HEK293 (cell line): Measurements from ENCODE around the gene CORO7.
A peak's percentile ranks its signal among the peaks of the same experiment; 100 is the strongest.

ENCODE experiments used
- ATF2 ChIP-seq: fragments of 450-650 bp; formaldehyde crosslinking; IDR thresholded peaks from 2 replicates; pipeline ENCODE4 v1.5.1; 2016; ENCODE audit warnings: missing biosample characterization, missing genetic modification characterization, low read depth
- CTCF ChIP-seq: fragments of 450-650 bp; formaldehyde crosslinking; IDR thresholded peaks from 2 replicates; pipeline ENCODE4 v1.5.1; 2016; ENCODE audit warnings: missing biosample characterization, missing genetic modification characterization
- GLI2 ChIP-seq: fragments of 450-650 bp; formaldehyde crosslinking; IDR thresholded peaks from 2 replicates; pipeline ENCODE4; 2017; ENCODE audit warnings: missing biosample characterization, missing genetic modification characterization, low read depth, borderline replicate concordance
- HOXA7 ChIP-seq: sonication (generic); formaldehyde crosslinking; IDR thresholded peaks from 2 replicates; pipeline ENCODE4 v1.8.1; 2022; ENCODE audit warnings: missing genetic modification reagents, borderline replicate concordance
- IKZF3 ChIP-seq: fragments of 450-650 bp; IDR thresholded peaks from 2 replicates; pipeline ENCODE4 v1.5.0; 2018; ENCODE audit warnings: missing biosample characterization, mild to moderate bottlenecking, missing genetic modification characterization, moderate library complexity
- KLF9 ChIP-seq: fragments of 450-650 bp; formaldehyde crosslinking; IDR thresholded peaks from 2 replicates; pipeline ENCODE4 v1.5.1; 2016; ENCODE audit warnings: missing biosample characterization, missing genetic modification characterization, low read depth
- MZF1 ChIP-seq: fragments of 450-650 bp; formaldehyde crosslinking; IDR thresholded peaks from 2 replicates; pipeline ENCODE4 v1.5.1; 2017; ENCODE audit warnings: missing biosample characterization, missing genetic modification characterization, borderline replicate concordance
- SCRT2 ChIP-seq: fragments of 450-650 bp; formaldehyde crosslinking; IDR thresholded peaks from 2 replicates; pipeline ENCODE4 v1.5.1; 2016; ENCODE audit warnings: missing biosample characterization, missing genetic modification characterization
- ZNF169 ChIP-seq: fragments of 450-650 bp; formaldehyde crosslinking; IDR thresholded peaks from 2 replicates; pipeline ENCODE4 v1.5.1; 2016; ENCODE audit warnings: missing biosample characterization, missing genetic modification characterization
- ZNF292 ChIP-seq: fragments of 450-650 bp; formaldehyde crosslinking; IDR thresholded peaks from 2 replicates; pipeline ENCODE4 v1.5.1; 2016; ENCODE audit warnings: low read depth, missing biosample characterization, missing genetic modification characterization, borderline replicate concordance
- ZNF354C ChIP-seq: fragments of 450-650 bp; formaldehyde crosslinking; IDR thresholded peaks from 2 replicates; pipeline ENCODE4 v1.5.1; 2016; ENCODE audit warnings: missing biosample characterization, missing genetic modification characterization, low read depth, borderline replicate concordance
- ZNF544 ChIP-seq: fragments of 450-650 bp; formaldehyde crosslinking; IDR thresholded peaks from 2 replicates; pipeline ENCODE4 v1.5.0; 2017; ENCODE audit warnings: missing biosample characterization, missing genetic modification characterization
- ZNF596 ChIP-seq: fragments of 450-650 bp; IDR thresholded peaks from 2 replicates; pipeline ENCODE4 v1.5.0; 2018; ENCODE audit warnings: missing biosample characterization, mild to moderate bottlenecking, missing genetic modification characterization, moderate library complexity
- ZNF677 ChIP-seq: fragments of 450-650 bp; IDR thresholded peaks from 2 replicates; pipeline ENCODE4 v1.5.0; 2018; ENCODE audit warnings: missing biosample characterization, mild to moderate bottlenecking, missing genetic modification characterization, moderate library complexity
- ZNF704 ChIP-seq: fragments of 450-650 bp; formaldehyde crosslinking; IDR thresholded peaks from 2 replicates; pipeline ENCODE4 v1.5.1; 2016; ENCODE audit warnings: missing biosample characterization, missing genetic modification characterization
- ZNF785 ChIP-seq: fragments of 450-650 bp; formaldehyde crosslinking; IDR thresholded peaks from 2 replicates; pipeline ENCODE4 v1.5.1; 2016; ENCODE audit warnings: missing biosample characterization, missing genetic modification characterization
- ZNF792 ChIP-seq: fragments of 450-650 bp; formaldehyde crosslinking; IDR thresholded peaks from 2 replicates; pipeline ENCODE4 v1.5.1; 2016; ENCODE audit warnings: missing biosample characterization, missing genetic modification characterization
- TF ChIP-seq, protein P1 (sequence below): fragments of 450-650 bp; formaldehyde crosslinking; IDR thresholded peaks from 2 replicates; pipeline ENCODE4 v1.5.1; 2017; ENCODE audit warnings: missing biosample characterization, missing genetic modification characterization
- TF ChIP-seq, protein P2 (sequence below): fragments of 450-650 bp; formaldehyde crosslinking; IDR thresholded peaks from 2 replicates; pipeline ENCODE4 v1.5.1; 2017; ENCODE audit warnings: missing biosample characterization, missing genetic modification characterization
- TF ChIP-seq, protein P3 (sequence below): fragments of 450-650 bp; formaldehyde crosslinking; optimal IDR thresholded peaks from 2 replicates; pipeline ENCODE3; 2016; ENCODE audit warnings: missing biosample characterization, mild to moderate bottlenecking, missing genetic modification characterization
- TF ChIP-seq, protein P4 (sequence below): fragments of 450-650 bp; formaldehyde crosslinking; IDR thresholded peaks from 2 replicates; pipeline ENCODE4 v1.5.1; 2016; ENCODE audit warnings: missing biosample characterization, missing genetic modification characterization

CORO7 gene

DNA sequence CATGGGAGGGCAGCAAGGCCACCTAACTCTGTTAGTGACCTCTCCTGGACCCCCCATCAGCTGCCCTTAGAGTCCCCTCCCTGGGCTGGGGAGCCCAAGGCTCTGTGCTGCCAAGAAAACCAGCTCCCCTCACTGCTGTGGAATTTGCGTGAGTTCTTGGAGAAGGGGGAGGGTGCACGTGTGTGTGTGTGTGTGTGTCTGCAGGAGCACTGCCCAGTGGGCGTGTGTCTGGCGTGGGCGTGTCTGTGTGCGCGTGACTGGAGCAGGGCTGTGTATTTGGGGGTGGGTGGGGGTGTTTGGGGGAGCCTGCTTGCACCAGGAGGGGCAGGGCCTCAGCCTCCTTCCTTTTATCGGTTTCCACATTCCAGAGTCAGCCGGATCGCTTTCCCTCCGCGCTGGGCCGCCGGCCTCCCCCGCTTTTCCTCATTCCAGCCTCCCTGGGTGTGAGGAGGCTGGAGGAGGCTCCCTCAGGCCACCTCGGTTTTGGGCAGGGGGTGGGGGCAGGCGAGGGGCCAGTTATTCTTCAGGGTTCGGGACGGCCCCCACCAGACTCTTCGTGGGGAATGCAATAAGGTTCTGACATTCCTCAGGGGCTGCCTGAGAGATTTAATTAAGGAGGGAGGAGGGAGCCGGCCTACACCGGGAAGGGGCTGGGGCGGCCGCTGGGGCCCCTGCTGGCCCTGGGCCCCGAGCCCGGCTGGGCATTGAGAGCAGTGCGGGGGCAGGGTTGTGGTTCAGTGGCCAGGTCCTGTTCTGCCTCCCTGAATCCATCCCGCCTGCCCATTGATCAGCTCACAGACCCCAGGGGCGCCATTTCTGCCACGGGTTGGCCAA lies 42.3 kb downstream of the CORO7 start (continued):
- no peak for TF ChIP-seq ATF2 (tag by site-specific recombination)
- no peak for TF ChIP-seq HOXA7
- TF ChIP-seq ZNF354C (tag by site-specific recombination) = no peak
- no peak for TF ChIP-seq ZNF596 (tag by site-specific recombination)
- TF ChIP-seq SCRT2 = no peak
- no peak for TF ChIP-seq GLI2 (tag by site-specific recombination)
- no peak for TF ChIP-seq CTCF (tag by site-specific recombination)
- TF ChIP-seq MZF1 = no peak; the same call in 1 of the 2 replicates
- TF ChIP-seq ZNF704 = no peak
- TF ChIP-seq, protein P1, sequence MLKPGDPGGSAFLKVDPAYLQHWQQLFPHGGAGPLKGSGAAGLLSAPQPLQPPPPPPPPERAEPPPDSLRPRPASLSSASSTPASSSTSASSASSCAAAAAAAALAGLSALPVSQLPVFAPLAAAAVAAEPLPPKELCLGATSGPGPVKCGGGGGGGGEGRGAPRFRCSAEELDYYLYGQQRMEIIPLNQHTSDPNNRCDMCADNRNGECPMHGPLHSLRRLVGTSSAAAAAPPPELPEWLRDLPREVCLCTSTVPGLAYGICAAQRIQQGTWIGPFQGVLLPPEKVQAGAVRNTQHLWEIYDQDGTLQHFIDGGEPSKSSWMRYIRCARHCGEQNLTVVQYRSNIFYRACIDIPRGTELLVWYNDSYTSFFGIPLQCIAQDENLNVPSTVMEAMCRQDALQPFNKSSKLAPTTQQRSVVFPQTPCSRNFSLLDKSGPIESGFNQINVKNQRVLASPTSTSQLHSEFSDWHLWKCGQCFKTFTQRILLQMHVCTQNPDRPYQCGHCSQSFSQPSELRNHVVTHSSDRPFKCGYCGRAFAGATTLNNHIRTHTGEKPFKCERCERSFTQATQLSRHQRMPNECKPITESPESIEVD (tag by site-specific recombination) = no peak
- TF ChIP-seq IKZF3 = no peak
- TF ChIP-seq, protein P2, sequence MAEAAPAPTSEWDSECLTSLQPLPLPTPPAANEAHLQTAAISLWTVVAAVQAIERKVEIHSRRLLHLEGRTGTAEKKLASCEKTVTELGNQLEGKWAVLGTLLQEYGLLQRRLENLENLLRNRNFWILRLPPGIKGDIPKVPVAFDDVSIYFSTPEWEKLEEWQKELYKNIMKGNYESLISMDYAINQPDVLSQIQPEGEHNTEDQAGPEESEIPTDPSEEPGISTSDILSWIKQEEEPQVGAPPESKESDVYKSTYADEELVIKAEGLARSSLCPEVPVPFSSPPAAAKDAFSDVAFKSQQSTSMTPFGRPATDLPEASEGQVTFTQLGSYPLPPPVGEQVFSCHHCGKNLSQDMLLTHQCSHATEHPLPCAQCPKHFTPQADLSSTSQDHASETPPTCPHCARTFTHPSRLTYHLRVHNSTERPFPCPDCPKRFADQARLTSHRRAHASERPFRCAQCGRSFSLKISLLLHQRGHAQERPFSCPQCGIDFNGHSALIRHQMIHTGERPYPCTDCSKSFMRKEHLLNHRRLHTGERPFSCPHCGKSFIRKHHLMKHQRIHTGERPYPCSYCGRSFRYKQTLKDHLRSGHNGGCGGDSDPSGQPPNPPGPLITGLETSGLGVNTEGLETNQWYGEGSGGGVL (tag by site-specific recombination) = peak; percentile 94
- 0 out of 2 replicates have a peak, but pooled peaks have one; percentile 34 for TF ChIP-seq ZNF785
- no peak for TF ChIP-seq ZNF792 (tag by site-specific recombination)
- TF ChIP-seq KLF9 (tag by site-specific recombination) = peak; percentile 89
- TF ChIP-seq ZNF169 (tag by site-specific recombination) = no peak
- TF ChIP-seq ZNF544 (tag by site-specific recombination) = no peak
- TF ChIP-seq, protein P3, sequence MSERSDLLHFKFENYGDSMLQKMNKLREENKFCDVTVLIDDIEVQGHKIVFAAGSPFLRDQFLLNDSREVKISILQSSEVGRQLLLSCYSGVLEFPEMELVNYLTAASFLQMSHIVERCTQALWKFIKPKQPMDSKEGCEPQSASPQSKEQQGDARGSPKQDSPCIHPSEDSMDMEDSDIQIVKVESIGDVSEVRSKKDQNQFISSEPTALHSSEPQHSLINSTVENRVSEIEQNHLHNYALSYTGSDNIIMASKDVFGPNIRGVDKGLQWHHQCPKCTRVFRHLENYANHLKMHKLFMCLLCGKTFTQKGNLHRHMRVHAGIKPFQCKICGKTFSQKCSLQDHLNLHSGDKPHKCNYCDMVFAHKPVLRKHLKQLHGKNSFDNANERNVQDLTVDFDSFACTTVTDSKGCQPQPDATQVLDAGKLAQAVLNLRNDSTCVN (tag by site-specific recombination) = peak; percentile 17
- TF ChIP-seq, protein P4, sequence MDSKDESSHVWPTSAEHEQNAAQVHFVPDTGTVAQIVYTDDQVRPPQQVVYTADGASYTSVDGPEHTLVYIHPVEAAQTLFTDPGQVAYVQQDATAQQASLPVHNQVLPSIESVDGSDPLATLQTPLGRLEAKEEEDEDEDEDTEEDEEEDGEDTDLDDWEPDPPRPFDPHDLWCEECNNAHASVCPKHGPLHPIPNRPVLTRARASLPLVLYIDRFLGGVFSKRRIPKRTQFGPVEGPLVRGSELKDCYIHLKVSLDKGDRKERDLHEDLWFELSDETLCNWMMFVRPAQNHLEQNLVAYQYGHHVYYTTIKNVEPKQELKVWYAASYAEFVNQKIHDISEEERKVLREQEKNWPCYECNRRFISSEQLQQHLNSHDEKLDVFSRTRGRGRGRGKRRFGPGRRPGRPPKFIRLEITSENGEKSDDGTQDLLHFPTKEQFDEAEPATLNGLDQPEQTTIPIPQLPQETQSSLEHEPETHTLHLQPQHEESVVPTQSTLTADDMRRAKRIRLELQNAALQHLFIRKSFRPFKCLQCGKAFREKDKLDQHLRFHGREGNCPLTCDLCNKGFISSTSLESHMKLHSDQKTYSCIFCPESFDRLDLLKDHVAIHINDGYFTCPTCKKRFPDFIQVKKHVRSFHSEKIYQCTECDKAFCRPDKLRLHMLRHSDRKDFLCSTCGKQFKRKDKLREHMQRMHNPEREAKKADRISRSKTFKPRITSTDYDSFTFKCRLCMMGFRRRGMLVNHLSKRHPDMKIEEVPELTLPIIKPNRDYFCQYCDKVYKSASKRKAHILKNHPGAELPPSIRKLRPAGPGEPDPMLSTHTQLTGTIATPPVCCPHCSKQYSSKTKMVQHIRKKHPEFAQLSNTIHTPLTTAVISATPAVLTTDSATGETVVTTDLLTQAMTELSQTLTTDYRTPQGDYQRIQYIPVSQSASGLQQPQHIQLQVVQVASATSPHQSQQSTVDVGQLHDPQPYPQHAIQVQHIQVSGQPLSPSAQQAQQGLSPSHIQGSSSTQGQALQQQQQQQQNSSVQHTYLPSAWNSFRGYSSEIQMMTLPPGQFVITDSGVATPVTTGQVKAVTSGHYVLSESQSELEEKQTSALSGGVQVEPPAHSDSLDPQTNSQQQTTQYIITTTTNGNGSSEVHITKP (tag by site-specific recombination) = peak; percentile 52; the same call in 1 of the 2 replicates
- TF ChIP-seq ZNF677 (tag by site-specific recombination) = no peak
- no peak for TF ChIP-seq ZNF292
